GM21786 (cell line): ENCODE results near the gene FCN2.

Experiments used
- ATAC-seq: cut with Tn5 transposase; IDR thresholded peaks from one replicate; pipeline ENCODE4 v1.9.1; 2021; ENCODE audit not compliant: unreplicated experiment

The FCN2 gene

DNA sequence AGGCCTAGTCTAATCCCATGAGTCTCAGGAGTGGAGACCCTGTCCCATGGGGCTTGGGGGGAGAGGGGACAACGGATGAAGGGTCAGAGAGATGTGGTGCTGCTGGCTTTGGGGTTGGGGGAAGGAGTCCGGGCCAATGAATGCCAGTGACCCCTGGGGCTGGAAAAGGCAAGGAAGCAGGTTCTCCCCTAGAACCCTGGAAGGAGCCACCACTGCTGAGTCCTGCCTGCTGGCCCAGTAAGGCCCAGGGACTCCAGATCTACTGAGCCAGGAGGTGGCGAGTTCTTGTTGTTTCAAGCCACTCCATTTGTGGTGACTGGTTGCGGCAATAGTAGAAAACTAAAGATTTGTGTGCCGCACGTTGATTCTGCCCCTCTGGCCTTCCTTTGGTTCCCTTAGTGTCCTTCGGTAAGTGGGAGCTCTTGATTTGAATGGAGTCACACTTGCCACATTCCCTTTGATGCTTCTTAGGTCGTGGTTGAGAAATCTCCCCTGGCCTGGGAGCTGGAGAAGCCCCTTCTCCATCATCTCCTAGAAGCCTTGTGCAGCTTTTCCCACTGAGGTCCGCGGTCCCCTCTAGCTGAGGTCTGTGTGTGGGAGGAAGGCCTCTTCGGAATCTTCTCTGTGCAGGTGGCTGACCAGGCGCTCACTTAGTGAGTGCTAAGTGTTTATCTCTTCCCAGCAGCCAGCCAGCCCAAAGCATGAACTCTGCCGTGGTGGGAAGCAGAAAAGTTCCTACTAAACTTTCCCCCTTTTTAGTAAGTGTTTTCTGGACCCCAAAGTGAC, 28.1 kb downstream of the FCN2 start:
- ATAC-seq = no peak

DNA sequence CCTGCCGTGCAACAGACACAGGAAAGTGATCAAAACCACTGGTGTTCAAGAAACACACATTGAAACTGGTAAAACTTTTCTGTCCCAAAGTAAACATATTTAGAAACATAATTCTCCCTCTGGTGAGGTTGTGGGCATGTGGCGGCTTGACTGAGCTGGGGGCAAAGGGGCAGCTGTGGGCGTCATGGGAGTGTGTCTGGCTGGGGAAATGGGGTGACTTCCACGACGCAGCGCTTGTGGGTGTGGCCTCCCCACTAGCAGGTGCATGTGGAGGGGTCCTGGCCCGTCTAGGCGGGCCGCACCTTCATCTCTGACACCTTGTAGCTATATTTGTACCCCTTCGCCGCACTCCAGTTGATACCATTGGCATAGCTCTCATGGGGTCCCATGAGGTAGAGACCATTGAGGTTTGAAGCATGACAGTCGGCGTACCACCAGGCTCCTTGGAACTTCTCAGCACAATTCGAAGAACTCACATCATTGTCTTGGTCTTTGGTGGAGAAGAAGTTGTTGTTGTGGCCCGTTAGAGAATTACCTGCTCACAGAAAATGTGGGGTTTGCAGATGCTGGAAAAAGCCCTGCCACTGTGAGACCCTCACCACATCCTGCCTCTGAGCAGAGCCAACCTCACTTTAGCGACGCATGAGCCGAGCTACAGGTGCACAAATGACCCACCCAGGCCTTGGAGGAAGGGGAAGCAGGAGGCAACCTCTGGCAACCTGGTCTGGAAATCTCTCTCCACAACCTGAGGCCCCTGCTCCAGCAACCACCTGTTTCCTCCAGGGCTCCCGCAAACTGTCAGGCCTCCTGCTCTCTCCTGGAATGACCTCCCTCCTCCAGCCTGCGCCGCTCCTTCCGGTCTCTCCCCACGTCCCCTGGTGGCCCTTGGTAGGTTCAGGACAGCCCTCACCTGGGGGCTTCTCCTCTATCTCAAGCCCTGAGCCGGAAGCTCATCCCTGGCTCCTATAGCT, 29.2 kb downstream of the FCN2 start:
- no peak for ATAC-seq

DNA sequence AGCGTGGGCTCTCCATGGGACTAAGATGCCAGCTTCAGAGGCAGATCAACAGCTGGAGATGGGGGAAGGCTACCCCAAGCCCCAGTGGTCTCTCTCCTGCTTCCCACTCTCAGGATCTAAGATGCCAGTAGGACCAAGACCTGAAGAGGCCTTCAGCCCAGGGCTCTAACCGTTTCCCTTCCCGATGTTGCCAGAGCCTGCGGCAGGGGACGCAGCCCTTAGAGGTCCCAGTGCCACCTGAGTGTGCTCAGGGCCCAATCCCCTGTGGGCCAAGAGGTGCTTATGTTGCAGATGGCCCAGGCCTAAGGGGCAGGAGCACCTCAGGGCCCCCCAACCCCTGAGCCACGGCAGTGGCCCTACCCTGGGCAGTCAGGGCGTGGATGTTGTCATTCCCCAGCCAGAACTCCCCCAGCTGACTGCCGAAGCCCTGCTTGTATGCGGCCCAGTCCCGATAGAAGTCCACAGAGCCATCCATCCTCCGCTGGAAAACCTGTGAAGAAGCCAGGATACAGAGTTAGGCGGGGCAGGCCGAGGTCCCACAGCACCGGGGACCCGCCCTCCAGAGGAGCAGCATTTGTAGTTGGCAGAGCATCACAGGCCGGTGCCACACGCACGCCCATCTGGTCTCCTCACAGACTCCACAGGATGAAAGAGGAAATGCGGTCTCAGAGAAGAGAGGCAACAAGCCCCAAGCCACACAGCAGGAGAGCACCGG, 31.7 kb downstream of the FCN2 start:
- ATAC-seq = no peak

DNA sequence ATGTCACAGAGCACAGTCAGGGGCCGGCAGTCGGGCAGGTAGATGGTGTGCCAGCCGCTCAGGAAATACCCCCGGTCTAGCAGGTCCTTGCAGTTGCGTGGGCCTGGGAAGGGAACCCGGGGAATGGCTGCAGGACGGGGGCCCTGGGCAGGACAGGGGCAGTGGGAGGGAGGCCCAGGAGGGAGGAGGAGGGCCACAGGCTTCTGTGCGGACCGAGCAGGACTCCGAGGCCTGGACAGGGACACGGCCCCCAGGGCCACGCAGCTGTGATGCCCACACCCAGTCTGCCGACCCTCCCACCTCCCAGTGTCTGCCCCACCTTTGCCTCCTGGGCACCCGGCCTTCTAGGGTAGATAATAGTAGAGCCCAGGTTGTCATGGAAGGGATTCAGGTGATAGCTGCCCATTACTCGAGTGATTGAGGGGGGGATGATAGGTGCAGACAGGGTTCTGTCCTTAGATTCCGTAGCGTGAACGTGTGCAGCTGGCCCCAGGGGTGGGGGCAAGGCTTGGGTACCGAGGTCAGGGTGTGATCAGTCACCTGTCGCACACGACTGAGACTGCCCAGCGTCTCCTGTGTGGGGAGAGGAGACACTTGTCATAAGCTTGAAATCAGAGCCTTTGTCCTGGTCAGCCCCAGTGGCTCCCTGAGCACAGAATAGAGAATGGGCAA, 32.6 kb downstream of the FCN2 start:
- ATAC-seq = no peak

DNA sequence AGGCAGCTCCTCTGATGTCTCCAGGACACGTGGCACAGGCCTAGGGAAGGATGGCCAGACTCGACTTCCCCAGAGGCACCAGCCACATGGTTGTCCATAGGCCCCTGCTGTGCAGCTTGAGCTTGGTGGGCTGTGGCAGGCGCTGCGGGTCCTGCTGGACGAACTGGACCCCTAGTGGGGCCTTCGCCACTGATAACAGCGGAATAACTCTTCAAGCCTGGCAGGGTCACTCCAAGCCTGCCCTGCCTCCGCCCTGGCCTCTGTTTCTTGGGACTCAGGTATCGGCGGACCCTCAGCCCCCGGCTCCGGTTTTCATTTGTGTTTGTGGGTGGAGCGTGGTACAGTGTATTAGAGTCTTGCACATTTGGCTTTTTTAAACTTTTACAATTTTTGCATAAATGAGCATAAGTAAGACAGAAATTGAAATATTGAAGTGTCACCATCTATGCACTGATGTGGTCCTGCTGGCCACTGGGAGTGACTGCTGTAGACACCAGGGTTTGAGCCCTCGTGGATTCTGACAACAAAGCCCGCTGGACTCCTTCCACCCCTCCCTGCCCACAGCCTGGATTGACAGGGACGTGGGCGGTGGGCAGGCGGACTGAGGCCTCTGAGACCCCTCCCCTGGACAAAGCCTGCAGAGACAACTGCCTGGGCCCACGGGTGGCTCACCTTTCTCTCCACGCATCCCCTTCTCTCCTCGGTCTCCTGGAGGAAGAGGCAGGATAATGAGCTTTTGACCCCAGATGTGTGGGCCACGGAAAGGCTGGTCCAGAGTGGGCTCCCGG, 33.3 kb downstream of the FCN2 start:
- ATAC-seq = no peak

DNA sequence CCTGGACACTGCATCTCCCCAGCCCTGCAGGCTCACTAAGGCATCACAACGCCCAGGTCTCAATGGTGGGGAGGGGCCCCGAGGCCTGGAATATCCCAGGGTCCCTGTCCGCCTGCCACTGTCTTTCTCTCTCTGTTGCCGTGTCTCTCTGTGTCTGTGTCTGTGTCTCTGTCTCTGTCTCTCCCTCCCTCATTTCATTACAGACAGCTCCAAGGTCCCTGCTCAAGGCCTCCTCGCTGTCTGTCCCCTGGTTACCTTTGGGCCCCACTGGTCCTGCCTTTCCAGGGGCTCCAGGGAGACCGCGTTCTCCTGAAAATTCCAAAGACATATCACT, 33.9 kb downstream of the FCN2 start:
- no peak for ATAC-seq

DNA sequence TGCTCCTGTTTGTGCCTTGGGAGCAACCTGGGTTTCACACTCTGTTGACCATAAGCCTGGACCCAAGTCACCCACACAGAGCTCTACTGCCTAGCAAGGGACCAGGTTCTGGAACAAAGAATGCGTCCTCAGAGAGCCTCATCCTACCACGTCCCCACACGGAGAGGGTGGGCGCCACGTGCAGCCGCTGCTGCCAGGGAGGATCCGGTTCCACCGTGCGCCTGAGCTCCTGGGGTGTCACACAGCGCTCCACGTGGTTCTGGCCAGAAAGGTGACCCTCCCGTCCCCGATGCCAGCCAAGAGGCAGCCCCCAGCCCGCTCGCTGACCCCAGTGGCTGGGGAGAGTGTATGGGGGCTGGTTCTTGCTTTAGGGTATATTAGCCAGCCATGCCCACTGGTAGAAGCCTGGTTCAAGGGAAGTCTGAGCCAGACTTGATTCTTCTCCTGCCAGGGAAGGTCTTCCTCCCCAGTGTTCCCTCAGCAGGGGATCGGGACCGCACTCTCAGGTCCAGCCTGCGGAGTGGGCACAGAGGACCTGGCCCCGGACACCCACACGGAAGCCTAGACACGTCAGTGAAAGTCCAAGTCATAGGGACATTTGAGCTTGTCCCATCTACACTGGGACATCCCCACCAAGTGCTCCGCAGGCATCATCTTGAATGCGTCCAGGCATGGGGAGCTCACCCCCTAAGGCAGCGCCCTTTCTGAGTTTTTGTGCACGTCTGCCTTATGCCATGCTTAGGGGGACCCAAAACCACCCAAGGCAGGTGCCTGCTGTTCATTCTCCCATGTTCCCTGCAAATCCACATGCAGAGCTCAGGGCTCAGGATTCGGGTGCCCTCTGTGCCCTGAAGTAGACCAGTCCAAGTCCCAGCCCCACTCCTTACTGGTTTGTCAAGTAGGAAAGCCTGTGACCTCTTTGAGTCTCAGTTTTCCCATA, 34.7 kb downstream of the FCN2 start:
- no peak for ATAC-seq

DNA sequence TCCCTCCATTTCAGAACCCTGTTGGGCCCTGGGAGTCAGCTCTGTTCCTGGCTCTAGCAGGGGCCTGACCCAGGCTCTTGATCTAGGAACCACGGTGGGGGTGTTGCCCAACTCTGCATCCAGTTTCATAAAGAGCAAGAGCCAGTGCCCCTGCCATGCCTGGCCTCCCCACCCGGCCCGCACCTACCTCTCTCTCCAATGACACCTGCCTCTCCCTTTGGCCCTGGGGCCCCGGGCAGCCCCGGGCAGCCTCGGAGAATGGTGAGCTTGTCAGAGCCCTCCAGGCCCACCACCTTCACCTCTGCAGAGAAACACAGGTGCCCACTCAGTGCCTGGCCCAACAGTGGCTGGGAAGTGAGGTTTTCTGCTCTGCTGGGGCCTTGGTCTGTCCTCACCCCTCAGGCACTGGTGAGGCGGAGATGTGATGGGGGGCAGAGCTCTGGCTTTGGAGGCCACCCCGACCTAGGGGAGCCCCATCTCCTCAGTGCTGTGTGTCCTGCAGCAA, 35.6 kb downstream of the FCN2 start:
- no peak for ATAC-seq

DNA sequence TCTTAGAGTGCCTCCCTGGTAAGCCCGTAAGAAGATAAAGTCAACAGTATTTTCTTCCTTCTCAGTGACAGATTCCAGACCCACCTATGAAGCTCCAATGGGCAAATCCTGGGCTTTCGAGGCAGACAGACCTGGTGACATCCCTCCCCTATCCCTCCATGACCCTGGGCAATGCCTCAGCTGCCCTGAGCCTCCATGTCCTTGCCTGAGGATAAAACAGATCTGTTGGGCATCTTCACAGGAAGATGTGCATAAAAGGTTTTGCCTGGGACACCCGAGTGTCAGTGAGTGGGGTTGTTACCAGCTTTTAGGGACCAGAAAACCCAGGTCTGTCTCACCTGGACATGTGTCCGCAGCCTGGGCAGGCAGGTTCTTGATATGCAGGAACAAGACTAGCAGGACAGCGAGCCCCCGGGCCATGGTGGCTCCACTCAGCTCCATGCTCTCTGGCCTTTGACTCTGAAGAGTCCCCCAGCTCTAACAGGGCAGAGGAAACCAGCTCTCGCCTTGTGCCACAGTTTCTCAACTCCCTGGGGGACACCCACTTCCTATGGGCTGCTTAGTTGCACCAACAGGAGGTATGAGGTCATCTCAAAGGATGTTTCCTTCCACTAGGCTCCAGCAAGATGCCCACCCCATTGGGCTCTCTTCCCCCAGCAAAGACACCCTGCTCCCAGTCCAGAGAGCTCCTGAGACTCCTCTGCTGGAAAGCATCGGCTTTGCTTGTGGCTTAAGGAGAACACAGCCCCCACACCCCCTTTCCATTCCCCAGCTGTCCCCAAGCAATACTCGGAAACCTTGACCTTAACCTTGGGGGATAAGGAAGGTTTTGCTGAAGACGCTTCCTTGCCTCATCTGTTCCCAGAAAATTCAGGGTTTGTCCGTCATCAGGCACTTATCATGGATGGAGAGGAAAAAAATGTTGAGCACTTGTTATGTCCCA, 37.1 kb downstream of the FCN2 start, which contains the start of gene FCN1:
TSS of gene FCN1 (minus strand) at position 482 of the 943 bp plus-strand sequence. CDS start at position 441, 41 bp downstream.
- no peak for ATAC-seq

DNA sequence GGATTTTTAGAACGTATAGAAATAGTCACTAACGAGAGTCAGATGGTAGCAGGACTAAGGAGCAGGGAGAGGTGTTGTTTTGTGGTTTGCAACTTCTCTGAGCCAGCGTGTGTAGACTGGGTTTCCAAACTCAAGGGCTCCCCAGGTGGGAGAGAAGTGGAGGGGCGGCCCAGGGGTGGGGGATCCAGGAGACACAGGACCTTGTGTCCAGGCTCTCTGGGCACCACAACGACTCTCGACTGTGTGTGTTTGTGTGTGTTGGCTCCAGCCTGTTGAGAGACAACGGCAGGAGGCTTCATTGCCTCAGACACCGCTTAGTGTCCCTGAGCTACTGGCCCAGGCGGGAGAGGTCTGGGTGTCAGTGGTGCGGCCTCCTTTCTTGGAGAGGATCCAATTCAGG, 38.0 kb downstream of the FCN2 start:
- no peak for ATAC-seq

DNA sequence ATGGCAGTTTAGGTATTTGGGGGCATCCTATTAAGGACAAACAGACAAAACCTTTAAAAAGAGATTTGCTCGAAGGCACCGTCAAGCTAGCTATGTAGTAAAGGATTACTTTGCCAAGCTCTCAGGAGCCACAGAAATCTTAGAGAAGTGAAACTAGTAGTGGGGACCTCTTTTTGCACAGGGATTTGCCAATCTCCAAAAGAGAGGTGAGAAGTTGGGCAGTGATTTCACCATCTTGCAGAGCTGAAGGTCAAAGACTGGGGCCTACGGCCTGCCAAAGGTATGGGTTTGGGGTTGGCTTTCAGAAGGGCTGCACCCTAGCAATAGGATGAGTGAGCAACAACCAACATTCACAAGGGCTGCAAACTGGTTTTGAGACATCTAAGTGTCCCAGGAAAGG, 38.7 kb downstream of the FCN2 start:
- no peak for ATAC-seq

DNA sequence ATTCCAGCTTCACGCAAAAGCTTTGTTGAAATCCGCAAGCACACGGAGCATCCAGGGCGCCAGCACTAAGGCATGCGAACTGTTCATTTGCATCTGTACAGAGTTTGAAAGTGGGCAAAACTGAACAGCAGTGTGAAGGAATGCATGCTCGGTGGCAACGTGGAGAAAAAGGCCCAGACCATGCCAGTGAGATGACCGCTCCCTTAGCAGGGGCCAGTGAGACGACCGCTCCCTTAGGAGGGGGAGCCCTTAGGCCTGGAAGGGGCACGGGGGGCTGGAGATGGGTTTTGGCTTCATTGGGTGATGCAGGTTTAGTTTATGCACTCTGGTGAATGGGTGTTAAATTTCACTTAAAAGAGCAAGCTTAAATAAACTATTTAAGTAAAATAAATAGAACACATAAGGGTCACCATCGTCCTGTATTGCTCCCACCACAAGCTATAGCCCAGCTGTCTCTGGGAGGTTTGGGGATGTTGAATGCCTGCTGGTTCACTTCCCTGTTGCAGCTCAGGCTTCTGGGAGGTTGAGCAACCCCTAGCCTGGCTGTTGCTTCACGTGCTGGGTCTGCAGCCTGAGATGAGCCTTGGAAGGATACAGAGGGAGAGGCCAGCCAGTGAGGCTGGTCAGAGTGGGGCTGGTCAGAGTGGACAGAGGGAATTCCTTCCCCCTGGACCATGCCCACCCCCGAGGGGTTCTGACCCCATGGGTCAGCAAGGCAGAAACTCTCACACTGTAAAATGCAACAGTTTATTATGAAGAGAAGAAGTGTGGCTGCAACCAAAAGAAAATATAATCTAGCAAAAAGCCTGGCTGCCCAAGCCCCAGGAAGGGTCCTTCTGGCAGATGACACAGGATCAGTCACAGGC, 41.7 kb downstream of the FCN2 start:
- no peak for ATAC-seq

DNA sequence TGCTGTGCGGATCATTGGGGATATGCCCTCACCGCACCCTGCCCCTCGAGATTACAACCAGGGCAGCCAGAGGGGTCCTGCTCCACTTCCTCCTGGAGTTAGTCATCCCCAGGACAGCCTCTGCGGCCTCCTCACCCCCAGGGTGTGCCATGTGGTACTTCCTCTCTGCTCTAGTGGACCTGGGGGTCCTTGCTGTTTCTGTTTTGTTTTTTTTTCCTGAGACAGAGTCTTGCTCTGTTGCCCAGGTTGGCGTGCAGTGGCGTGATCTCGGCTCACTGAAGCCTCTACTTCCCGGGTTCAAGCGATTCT, 42.3 kb downstream of the FCN2 start:
- no peak for ATAC-seq

DNA sequence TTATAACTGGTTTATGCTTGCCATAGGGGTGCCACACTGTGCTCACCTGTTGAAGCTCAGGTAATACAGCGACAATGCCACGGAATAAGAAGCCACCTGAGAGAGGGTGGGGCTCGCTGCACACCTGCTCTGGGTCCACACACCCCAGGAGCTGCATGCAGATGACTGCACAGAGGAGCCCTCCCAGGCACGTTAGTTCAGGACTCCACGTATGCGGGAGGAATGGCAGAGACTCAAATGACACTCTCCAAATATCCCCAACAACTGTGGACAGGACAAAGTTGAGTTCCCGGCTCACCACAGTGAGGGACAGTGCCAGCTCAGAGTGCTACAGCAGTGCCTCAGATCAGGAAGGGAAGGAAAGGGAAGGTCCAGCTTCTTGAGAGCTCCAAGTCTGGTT, 42.9 kb downstream of the FCN2 start:
- no peak for ATAC-seq

DNA sequence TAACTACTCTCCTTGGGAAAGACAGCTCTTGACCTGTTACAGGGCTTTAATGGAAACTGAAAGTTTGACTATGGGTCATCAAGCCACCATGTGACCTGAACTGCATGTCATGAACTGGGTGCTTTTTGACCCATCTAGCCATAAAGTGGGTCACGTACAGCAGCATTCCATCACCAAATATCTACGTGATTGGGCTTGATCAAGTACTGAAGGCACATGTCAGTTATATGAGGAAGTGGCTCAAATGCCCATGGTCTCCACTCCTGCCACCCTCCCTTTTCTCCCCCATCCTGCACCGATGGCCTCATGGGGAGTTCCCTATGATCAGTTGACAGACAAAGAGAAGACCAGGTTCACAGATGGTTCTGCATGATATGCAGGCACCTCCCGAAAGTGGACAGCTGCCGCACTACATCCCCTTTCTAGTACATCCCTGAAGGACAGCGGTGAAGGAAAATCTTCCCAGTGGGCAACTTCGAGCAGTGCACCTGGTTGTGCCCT, 44.5 kb downstream of the FCN2 start:
- no peak for ATAC-seq

DNA sequence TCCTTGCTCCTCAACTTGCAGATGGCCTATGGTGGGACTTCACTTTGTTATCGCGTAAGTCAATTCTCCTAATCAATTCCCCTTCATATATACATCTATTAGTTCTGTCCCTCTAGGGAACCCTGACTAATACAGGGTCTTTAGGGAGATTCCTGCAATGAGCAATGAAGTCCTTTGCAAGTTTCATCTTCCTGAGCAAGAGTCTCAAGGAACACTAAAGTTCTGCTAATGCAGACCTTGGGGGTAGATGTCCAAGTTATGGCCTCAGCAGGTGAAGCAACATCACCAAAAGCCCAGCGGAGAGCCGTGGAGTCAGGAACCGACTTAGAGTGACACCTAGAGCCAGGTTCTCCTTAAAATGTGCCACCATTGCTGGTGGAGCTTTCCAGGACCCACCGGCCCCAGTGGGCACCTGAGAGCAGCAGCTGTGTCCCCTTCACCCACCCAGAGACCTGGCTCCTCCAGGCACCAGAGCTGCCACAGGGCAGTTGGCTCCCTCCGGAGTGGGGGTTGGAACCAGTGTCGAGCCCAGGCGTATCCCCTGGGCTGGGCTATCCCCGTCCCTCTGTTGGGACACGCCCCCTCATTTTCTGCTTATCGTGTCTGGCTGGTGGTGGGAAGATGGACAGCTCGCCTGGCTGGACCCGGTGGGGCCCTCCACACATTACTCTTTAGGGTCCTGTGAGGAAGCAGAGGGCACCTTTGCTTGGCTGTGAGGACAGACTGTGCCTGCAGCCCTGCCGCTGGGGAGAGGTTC, 48.0 kb downstream of the FCN2 start:
- ATAC-seq = no peak
